ENCODE results near the gene FPR1.

FPR1 gene

GRCh38 chr19:51737389-51737788, 14.3 kb downstream of the FPR1 start:
- no peak for DNase-seq (ENCODE audit: low read depth in 2 of 2)

- no peak for DNase-seq (ENCODE audit: low read depth in 2 of 2)
Observed at GRCh38 chr19:51735759-51736449, 15.8 kb downstream of the FPR1 start.

- no peak for DNase-seq (ENCODE audit: low read depth in 2 of 2)
Observed at GRCh38 chr19:51733742-51734522, 17.7 kb downstream of the FPR1 start.

GRCh38 chr19:51729781-51730180, 21.9 kb downstream of the FPR1 start:
- DNase-seq (ENCODE audit: low read depth in 2 of 2): no peak

GRCh38 chr19:51727349-51727880, 24.3 kb downstream of the FPR1 start:
- DNase-seq (ENCODE audit: low read depth in 2 of 2): no peak

- no peak for DNase-seq (ENCODE audit: low read depth in 2 of 2)
Observed at GRCh38 chr19:51726049-51726448, 25.6 kb downstream of the FPR1 start.

- no peak for DNase-seq (ENCODE audit: low read depth in 2 of 2)
Observed at GRCh38 chr19:51724543-51724942, 27.1 kb downstream of the FPR1 start.

GRCh38 chr19:51722492-51722891, 29.2 kb downstream of the FPR1 start:
- no peak for DNase-seq (ENCODE audit: low read depth in 2 of 2)

GRCh38 chr19:51721905-51722304, 29.8 kb downstream of the FPR1 start:
- no peak for DNase-seq (ENCODE audit: low read depth in 2 of 2)

GRCh38 chr19:51719251-51719988, 32.3 kb downstream of the FPR1 start:
- no peak for DNase-seq (ENCODE audit: low read depth in 2 of 2)

- no peak for DNase-seq (ENCODE audit: low read depth in 2 of 2)
Observed at GRCh38 chr19:51716925-51717324, 34.8 kb downstream of the FPR1 start.

GRCh38 chr19:51715850-51716249, 35.8 kb downstream of the FPR1 start:
- no peak for DNase-seq (ENCODE audit: low read depth in 2 of 2)

- no peak for DNase-seq (ENCODE audit: low read depth in 2 of 2)
Observed at GRCh38 chr19:51714848-51715247, 36.8 kb downstream of the FPR1 start.

GRCh38 chr19:51713319-51714285, 38.1 kb downstream of the FPR1 start:
- DNase-seq (ENCODE audit: low read depth in 2 of 2): no peak

- no peak for DNase-seq (ENCODE audit: low read depth in 2 of 2)
Observed at GRCh38 chr19:51712461-51713081, 39.1 kb downstream of the FPR1 start.

- DNase-seq (ENCODE audit: low read depth in 2 of 2): no peak
Observed at GRCh38 chr19:51711702-51712101, 40.0 kb downstream of the FPR1 start.

GRCh38 chr19:51710163-51710562, 41.5 kb downstream of the FPR1 start:
- no peak for DNase-seq (ENCODE audit: low read depth in 2 of 2)

- DNase-seq (ENCODE audit: low read depth in 2 of 2): no peak
Observed at GRCh38 chr19:51709575-51709974, 42.1 kb downstream of the FPR1 start.

GRCh38 chr19:51708811-51709210, 42.9 kb downstream of the FPR1 start:
- no peak for DNase-seq (ENCODE audit: low read depth in 2 of 2)

- no peak for DNase-seq (ENCODE audit: low read depth in 2 of 2)
Observed at GRCh38 chr19:51706885-51707284, 44.8 kb downstream of the FPR1 start.

- no peak for DNase-seq (ENCODE audit: low read depth in 2 of 2)
Observed at GRCh38 chr19:51706296-51706695, 45.4 kb downstream of the FPR1 start.
